ENCODE results near the gene GSK3B.

DNA sequence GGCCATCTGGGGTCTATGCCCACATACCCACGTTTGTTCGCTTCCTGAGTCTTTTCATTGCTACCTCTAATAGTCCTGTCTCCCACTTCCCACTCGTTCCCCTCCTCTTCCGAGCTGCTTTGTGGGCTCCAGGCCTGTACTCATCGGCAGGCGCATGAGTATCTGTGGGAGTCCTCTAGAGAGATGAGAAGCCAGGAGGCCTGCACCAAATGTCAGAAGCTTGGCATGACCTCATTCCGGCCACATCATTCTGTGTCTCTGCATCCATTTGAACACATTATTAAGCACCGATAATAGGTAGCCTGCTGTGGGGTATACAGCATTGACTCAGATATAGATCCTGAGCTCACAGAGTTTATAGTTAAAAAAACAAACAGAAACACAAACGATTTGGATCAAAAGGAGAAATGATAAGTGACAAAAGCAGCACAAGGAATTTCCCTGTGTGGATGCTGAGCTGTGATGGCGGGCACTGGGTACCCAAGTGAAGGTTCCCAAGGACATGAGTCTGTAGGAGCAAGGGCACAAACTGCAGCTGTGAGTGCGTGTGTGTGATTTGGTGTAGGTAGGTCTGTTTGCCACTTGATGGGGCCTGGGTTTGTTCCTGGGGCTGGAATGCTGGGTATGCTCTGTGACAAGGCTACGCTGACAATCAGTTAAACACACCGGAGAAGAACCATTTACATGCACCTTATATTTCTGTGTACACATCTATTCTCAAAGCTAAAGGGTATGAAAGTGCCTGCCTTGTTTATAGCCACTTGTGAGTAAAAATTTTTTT lies 276.5 kb downstream of the GSK3B start:
- TF ChIP-seq, protein P1, sequence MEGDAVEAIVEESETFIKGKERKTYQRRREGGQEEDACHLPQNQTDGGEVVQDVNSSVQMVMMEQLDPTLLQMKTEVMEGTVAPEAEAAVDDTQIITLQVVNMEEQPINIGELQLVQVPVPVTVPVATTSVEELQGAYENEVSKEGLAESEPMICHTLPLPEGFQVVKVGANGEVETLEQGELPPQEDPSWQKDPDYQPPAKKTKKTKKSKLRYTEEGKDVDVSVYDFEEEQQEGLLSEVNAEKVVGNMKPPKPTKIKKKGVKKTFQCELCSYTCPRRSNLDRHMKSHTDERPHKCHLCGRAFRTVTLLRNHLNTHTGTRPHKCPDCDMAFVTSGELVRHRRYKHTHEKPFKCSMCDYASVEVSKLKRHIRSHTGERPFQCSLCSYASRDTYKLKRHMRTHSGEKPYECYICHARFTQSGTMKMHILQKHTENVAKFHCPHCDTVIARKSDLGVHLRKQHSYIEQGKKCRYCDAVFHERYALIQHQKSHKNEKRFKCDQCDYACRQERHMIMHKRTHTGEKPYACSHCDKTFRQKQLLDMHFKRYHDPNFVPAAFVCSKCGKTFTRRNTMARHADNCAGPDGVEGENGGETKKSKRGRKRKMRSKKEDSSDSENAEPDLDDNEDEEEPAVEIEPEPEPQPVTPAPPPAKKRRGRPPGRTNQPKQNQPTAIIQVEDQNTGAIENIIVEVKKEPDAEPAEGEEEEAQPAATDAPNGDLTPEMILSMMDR (IDR thresholded peaks at IDR 0.05; ENCODE audit: poor library complexity) = no peak
- TF ChIP-seq EZH2phosphoT487 (IDR thresholded peaks at IDR 0.05; ENCODE audit: low read depth, severe bottlenecking, unreplicated experiment) = no peak

Data from hepatocyte (in vitro differentiated cells).